HCT116 (cell line): Measurements from ENCODE around the gene PLCD3. TPM values are rescaled to one million over a fixed set of nuclear protein-coding genes. Genes with fewer than 3 reads are reported as not detected.

Source experiments
- ATAC-seq: fragments of 200-7000 bp; cut with Tn5 transposase; 2 replicates; pipeline ENCODE4 v1.9.1; 2020; ENCODE audit warnings: mild to moderate bottlenecking, moderate library complexity
- BruUV-seq: library from RNA; stranded (reverse); fragments of 400-500 nt; replicated peaks from 2 replicates; lab custom pipeline; 2021; lab: Mats Ljungman, UMichigan
- CTCF ChIA-PET: fragments of 300-600 bp; sonication (Branson Sonifier 250); formaldehyde crosslinking; loops from one replicate; lab custom pipeline; 2021; ENCODE audit warnings: antibody characterized with exemption; lab: Charles Lee
- POLR2A ChIA-PET: fragments of 300-600, 350-600 bp; sonication (Branson Sonifier 250); formaldehyde crosslinking; loops from one replicate; lab custom pipeline; 2021; ENCODE audit warnings: antibody characterized with exemption; lab: Charles Lee
- RAD21 ChIA-PET, 2 experiments: fragments of 300-600 bp; sonication (Branson Sonifier 250); formaldehyde crosslinking; loops; one replicate each; lab custom pipeline; 2023; ENCODE audit warnings: low total read pairs in 2 of 2; ENCODE audit not compliant: uncharacterized antibody in 2 of 2, unreplicated experiment in 2 of 2, low non-redundant PET in 1 of 2; lab: Charles Lee
- DNase-seq: peaks from one replicate; pipeline ENCODE4 v3.0.0-alpha.2; 2010; ENCODE audit warnings: low read depth, low spot score
- H2AFZ ChIP-seq: fragments of 200-600 bp; shearing (Covaris generic), sonication (generic); 2 replicates; pipeline ENCODE4 v1.6.1; 2017; ENCODE audit warnings: low read depth, mixed run types, mixed read lengths, antibody characterized with exemption, low read length; ENCODE audit not compliant: poor library complexity, severe bottlenecking
- H3K27ac ChIP-seq: 2 replicates; pipeline ENCODE4 v1.5.1; 2012; ENCODE audit warnings: low read depth, low read length
- H3K27me3 ChIP-seq: fragments of 200-600 bp; sonication (generic); 2 replicates; pipeline ENCODE4 v1.6.1; 2016; ENCODE audit warnings: mixed run types, low read length, mixed read lengths; ENCODE audit not compliant: insufficient read depth
- H3K36me3 ChIP-seq, 2 experiments: fragments of 200-500 bp in 1 of 2; fragments of 200-600 bp in 1 of 2; sonication (Bioruptor generic) in 1 of 2; sonication (generic) in 1 of 2; 2 replicates each; pipeline versions ENCODE4 v1.5.1 to v1.6.1; 2014 to 2016; ENCODE audit warnings: low read length in 2 of 2, inconsistent platforms in 1 of 2, mixed read lengths in 1 of 2, mixed run types in 1 of 2; ENCODE audit not compliant: insufficient read depth in 2 of 2, control insufficient read depth in 1 of 2
- H3K4me1 ChIP-seq, 2 experiments: fragments of 200-600 bp in 1 of 2; sonication (generic) in 1 of 2; 2 replicates each; pipeline versions ENCODE4 v1.5.1 to v1.6.1; 2012 to 2017; ENCODE audit warnings: low read length in 2 of 2, inconsistent platforms in 1 of 2, mild to moderate bottlenecking in 1 of 2, mixed read lengths in 1 of 2, mixed run types in 1 of 2, moderate library complexity in 1 of 2; ENCODE audit not compliant: insufficient read depth in 2 of 2, control insufficient read depth in 1 of 2
- H3K4me2 ChIP-seq: fragments of 200-600 bp; sonication (generic); 2 replicates; pipeline ENCODE4 v1.6.1; 2017; ENCODE audit warnings: mixed run types, low read length, mixed read lengths
- H3K4me3 ChIP-seq, 2 experiments: fragments of 200-600 bp in 1 of 2; sonication (generic) in 1 of 2; replicated peaks in 1 of 2; 2 replicates each; pipeline ENCODE4 v1.5.1; 2011 to 2016; ENCODE audit warnings: low read length in 2 of 2, control low read depth in 1 of 2, low read depth in 1 of 2, mild to moderate bottlenecking in 1 of 2, mixed read lengths in 1 of 2, mixed run types in 1 of 2
- H3K79me2 ChIP-seq: fragments of 200-600 bp; sonication (generic); 2 replicates; pipeline ENCODE4 v1.6.1; 2017; ENCODE audit warnings: mild to moderate bottlenecking, mixed run types, low read length, moderate library complexity, mixed read lengths; ENCODE audit not compliant: insufficient read depth
- H3K9ac ChIP-seq: fragments of 200-600 bp; sonication (generic); 2 replicates; pipeline ENCODE4 v1.6.1; 2016; ENCODE audit warnings: low read length, mixed read lengths
- H3K9me2 ChIP-seq: fragments of 200-600 bp; sonication (generic), shearing (Covaris generic); 2 replicates; pipeline ENCODE4 v1.6.1; 2017; ENCODE audit warnings: mixed run types, mild to moderate bottlenecking, moderate library complexity; ENCODE audit not compliant: insufficient read depth
- H3K9me3 ChIP-seq, 2 experiments: fragments of 200-500 bp in 1 of 2; fragments of 200-600 bp in 1 of 2; sonication (Bioruptor generic) in 1 of 2; sonication (generic) in 1 of 2; 2 replicates each; pipeline ENCODE4 v1.6.1; 2014 to 2017; ENCODE audit warnings: low read length in 2 of 2, mixed read lengths in 2 of 2, inconsistent platforms in 1 of 2, low read depth in 1 of 2, mild to moderate bottlenecking in 1 of 2, mixed run types in 1 of 2, moderate library complexity in 1 of 2; ENCODE audit not compliant: control insufficient read depth in 1 of 2, insufficient read depth in 1 of 2
- H4K20me1 ChIP-seq: fragments of 200-600 bp; sonication (generic), shearing (Covaris generic); 2 replicates; pipeline ENCODE4 v1.6.1; 2017; ENCODE audit warnings: mixed run types, mild to moderate bottlenecking, moderate library complexity; ENCODE audit not compliant: insufficient read depth
- CBX3 ChIP-seq: IDR thresholded peaks from 2 replicates; pipeline ENCODE4 v1.6.1; 2012; ENCODE audit warnings: low read depth
- CEBPB ChIP-seq: IDR thresholded peaks from 2 replicates; pipeline ENCODE4 v1.6.1; 2012; ENCODE audit warnings: low read depth
- ELF1 ChIP-seq: IDR thresholded peaks from 2 replicates; pipeline ENCODE4 v1.6.1; 2012; ENCODE audit warnings: low read depth, borderline replicate concordance
- EZH2 ChIP-seq: fragments of 200-600 bp; sonication (generic); IDR thresholded peaks from 2 replicates; pipeline ENCODE4 v1.6.1; 2017; ENCODE audit warnings: antibody characterized with exemption, mixed run types
- EZH2phosphoT487 ChIP-seq: fragments of 200-600 bp; IDR thresholded peaks from 2 replicates; pipeline ENCODE4 v1.6.1; 2018; ENCODE audit warnings: antibody characterized with exemption, borderline replicate concordance
- FOSL1 ChIP-seq: IDR thresholded peaks from 2 replicates; pipeline ENCODE4 v1.6.1; 2012; ENCODE audit warnings: low read depth
- JUND ChIP-seq: IDR thresholded peaks from 2 replicates; pipeline ENCODE4 v1.6.1; 2012
- POLR2A ChIP-seq: IDR thresholded peaks from 2 replicates; pipeline ENCODE4 v1.7.0; 2011; ENCODE audit warnings: borderline replicate concordance; ENCODE audit not compliant: insufficient read depth, insufficient read length; ENCODE audit errors: extremely low read depth
- POLR2AphosphoS5 ChIP-seq: IDR thresholded peaks from 2 replicates; pipeline ENCODE4 v1.6.1; 2011; ENCODE audit warnings: mild to moderate bottlenecking, low read depth, low read length, moderate library complexity
- RAD21 ChIP-seq: IDR thresholded peaks from 2 replicates; pipeline ENCODE4 v1.6.1; 2012; ENCODE audit warnings: low read depth, mild to moderate bottlenecking
- REST ChIP-seq: IDR thresholded peaks from 2 replicates; pipeline ENCODE4 v1.6.1; 2012; ENCODE audit warnings: low read depth
- SIN3A ChIP-seq: IDR thresholded peaks from 2 replicates; pipeline ENCODE4 v1.6.1; 2012; ENCODE audit warnings: low read depth
- SP1 ChIP-seq: IDR thresholded peaks from 2 replicates; pipeline ENCODE4 v1.6.1; 2012; ENCODE audit warnings: low read depth
- SRF ChIP-seq: IDR thresholded peaks from 2 replicates; pipeline ENCODE4 v1.6.1; 2012; ENCODE audit warnings: low read depth
- TCF7L2 ChIP-seq: IDR thresholded peaks from 2 replicates; pipeline ENCODE4 v1.7.0; 2011; ENCODE audit warnings: borderline replicate concordance, inconsistent platforms; ENCODE audit not compliant: insufficient read depth, insufficient read length; ENCODE audit errors: extremely low read depth
- YY1 ChIP-seq: IDR thresholded peaks from 2 replicates; pipeline ENCODE4 v1.6.1; 2011; ENCODE audit warnings: low read length, low read depth, moderate library complexity, mild to moderate bottlenecking; ENCODE audit not compliant: insufficient replicate concordance; ENCODE audit errors: extremely low read depth
- ZFX ChIP-seq: fragments of 450-650 bp; IDR thresholded peaks from 2 replicates; pipeline ENCODE4 v1.6.1; 2017
- ZNF274 ChIP-seq: fragments of 200-500 bp; sonication (Bioruptor generic); IDR thresholded peaks from 2 replicates; pipeline ENCODE4 v1.6.1; 2014; ENCODE audit warnings: mild to moderate bottlenecking, low read depth, low read length, inconsistent platforms
- intact Hi-C: fragments of 100-400 bp; cut with micrococcal nuclease; formaldehyde crosslinking; loops from 2 replicates; pipeline ENCODE4 v1.10.0; 2022
- total RNA-seq: library from RNA; stranded (reverse); gene quantifications from one replicate; pipeline ENCODE4 v1.2.1, GENCODE V29; 2021; ENCODE audit not compliant: unreplicated experiment
- TF ChIP-seq, protein P1 (sequence below), 3 experiments: fragments of 200-600 bp in 1 of 3; sonication (generic) in 1 of 3; IDR thresholded peaks in 2 of 3; conservative IDR thresholded peaks in 1 of 3; 2 replicates each; pipeline ENCODE4 v1.5.1; 2012 to 2017; ENCODE audit warnings: low read depth in 2 of 3, low read length in 2 of 3, antibody characterized with exemption in 1 of 3, borderline replicate concordance in 1 of 3, control low read depth in 1 of 3, mild to moderate bottlenecking in 1 of 3, mixed read lengths in 1 of 3, mixed run types in 1 of 3, moderate library complexity in 1 of 3; ENCODE audit not compliant: insufficient read depth in 1 of 3
- TF ChIP-seq, protein P2 (sequence below): IDR thresholded peaks from 2 replicates; pipeline ENCODE4 v1.6.1; 2012

PLCD3 gene
- total RNA-seq, 1 experiment from 2014 or later, result 197 TPM

DNA sequence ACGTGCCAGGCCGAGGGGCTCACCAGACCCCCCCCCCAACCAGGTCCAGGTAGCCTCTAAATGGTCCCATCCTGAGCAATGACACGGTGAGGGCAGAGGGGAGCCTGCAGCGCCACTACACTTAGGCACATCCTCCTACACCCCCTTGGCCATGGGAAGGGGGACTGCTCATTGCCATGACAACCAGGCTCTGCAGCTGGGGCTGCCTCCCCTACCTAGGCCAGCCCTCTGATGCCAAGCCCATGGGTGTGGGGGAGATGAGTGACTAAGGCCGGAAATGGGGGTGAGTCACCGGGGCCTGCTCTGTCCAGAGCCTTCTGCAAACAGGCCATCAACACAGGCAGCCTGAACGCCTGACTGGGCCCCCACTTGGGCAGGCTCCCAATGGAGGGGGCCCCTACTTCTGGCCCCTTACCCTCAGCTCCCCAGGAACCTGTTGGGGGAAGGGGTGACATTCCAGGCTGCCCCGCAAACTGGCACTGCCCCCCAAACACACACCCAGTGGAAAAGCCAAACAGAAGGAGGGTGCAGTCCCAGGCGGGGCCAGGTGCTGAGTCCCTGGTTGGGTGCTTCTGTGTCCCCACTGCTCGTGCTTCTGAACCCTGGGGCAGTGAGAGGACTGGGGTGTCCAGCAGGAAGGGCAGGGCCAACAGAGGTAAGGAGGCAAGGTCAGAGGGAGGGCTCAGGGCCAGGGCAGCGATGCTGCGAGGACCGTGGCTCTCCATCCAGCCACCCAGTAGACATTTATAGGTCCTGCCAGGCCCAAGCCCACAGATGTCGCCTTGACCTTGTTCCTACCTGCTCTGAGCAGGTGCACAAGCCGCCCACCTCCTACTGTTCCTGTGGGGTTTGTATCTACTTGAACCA, 8.2 kb downstream of the PLCD3 start:
- Histone ChIP-seq H3K9ac (peak overlapping the region; percentile 64), H3K27ac (peak overlapping the region; percentile 97), H3K27me3 (no peaks in the 10 kb centered on the region), H4K20me1 (no peaks in the 10 kb centered on the region), H3K9me3 (no peaks in the 10 kb centered on the region), H3K4me1 (peaks cover 68 to 74% of the 10 kb centered on the region in 2 experiments), H3K4me3 (peak overlapping the region; percentile 32 to 57), H3K9me2 (no peaks in the 10 kb centered on the region), H2AFZ (no peak overlapping the region), H3K79me2 (peaks cover 61% of the 10 kb centered on the region), H3K4me2 (peak overlapping the region; percentile 94), H3K36me3 (0 out of 4 replicates have a peak, but pooled peaks cover 0 to 3% of the 10 kb centered on the region in 2 experiments)
- DNase-seq (peak; percentile 69), ATAC-seq (peak; percentile 76)
- ChIA-PET POLR2A (interaction anchor here (1.5 to 1.6 kb wide), 2 partner anchors 11 to 24 kb away, joined by 3 to 4 read pairs; partner anchors contain the start of genes ACBD4 and HEXIM1), RAD21 (no interaction called here), CTCF (interaction anchor here (1.0 to 3.3 kb wide), 2 partner anchors 11 to 73 kb away, joined by 3 to 18 read pairs; partner anchors contain the start of gene ACBD4)
- intact Hi-C loops, result no loop called here
- BruUV-seq, result TSS peak; percentile 52
- no peak for TF ChIP-seq TCF7L2
- TF ChIP-seq SIN3A, result no peak
- TF ChIP-seq ZFX, result peak; percentile 60
- TF ChIP-seq, protein P1, sequence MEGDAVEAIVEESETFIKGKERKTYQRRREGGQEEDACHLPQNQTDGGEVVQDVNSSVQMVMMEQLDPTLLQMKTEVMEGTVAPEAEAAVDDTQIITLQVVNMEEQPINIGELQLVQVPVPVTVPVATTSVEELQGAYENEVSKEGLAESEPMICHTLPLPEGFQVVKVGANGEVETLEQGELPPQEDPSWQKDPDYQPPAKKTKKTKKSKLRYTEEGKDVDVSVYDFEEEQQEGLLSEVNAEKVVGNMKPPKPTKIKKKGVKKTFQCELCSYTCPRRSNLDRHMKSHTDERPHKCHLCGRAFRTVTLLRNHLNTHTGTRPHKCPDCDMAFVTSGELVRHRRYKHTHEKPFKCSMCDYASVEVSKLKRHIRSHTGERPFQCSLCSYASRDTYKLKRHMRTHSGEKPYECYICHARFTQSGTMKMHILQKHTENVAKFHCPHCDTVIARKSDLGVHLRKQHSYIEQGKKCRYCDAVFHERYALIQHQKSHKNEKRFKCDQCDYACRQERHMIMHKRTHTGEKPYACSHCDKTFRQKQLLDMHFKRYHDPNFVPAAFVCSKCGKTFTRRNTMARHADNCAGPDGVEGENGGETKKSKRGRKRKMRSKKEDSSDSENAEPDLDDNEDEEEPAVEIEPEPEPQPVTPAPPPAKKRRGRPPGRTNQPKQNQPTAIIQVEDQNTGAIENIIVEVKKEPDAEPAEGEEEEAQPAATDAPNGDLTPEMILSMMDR (IDR thresholded peaks at IDR 0.05 in 2 of 3, conservative IDR thresholded peaks at IDR 0.05 in 1 of 3; ENCODE audit: borderline replicate concordance in 1 of 3, insufficient read depth in 1 of 3, low read depth in 2 of 3, low read length in 2 of 3), result no peak
- TF ChIP-seq POLR2AphosphoS5, result peak; percentile 78
- no peak for TF ChIP-seq EZH2phosphoT487
- no peak for TF ChIP-seq ZNF274
- peak; percentile 39 for TF ChIP-seq YY1
- TF ChIP-seq REST, result no peak
- no peak for TF ChIP-seq ELF1
- peak; percentile 88 for TF ChIP-seq SP1
- TF ChIP-seq SRF, result no peak
- no peak for TF ChIP-seq CBX3
- TF ChIP-seq EZH2, result no peak
- TF ChIP-seq, protein P2, sequence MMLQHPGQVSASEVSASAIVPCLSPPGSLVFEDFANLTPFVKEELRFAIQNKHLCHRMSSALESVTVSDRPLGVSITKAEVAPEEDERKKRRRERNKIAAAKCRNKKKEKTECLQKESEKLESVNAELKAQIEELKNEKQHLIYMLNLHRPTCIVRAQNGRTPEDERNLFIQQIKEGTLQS, result no peak
- TF ChIP-seq RAD21, result no peak
- no peak for TF ChIP-seq CEBPB
- peak; percentile 97 for TF ChIP-seq FOSL1
- no peak for TF ChIP-seq POLR2A
- peak; percentile 95 for TF ChIP-seq JUND
